ENCODE measurements around the gene EIF4E.
"Not testable (repeated sequence)": the region's sequence is repeated elsewhere in the genome, so short reads cannot be mapped to it uniquely, and the experiment has no call there.

The EIF4E gene

DNA sequence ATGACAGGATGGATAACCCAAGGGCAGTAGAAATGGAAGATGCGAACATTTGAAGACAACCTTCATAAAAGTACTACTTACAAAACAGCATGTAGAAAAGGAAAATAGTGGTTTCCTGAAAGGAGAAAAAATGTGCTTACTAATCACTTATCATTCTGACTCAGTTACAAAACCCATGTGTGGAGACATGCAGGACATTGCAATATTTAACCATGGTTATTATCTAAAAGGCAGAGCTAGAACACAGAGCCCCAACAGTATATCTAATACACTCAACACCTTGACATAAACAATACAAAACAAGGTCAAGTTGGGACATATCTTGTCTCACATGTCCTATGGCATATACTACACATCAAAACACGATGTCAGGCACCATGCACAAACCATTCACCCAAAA lies 55.9 kb downstream of the EIF4E start:
- DNase-seq (ENCODE audit: low spot score), result peak; percentile 14

DNA sequence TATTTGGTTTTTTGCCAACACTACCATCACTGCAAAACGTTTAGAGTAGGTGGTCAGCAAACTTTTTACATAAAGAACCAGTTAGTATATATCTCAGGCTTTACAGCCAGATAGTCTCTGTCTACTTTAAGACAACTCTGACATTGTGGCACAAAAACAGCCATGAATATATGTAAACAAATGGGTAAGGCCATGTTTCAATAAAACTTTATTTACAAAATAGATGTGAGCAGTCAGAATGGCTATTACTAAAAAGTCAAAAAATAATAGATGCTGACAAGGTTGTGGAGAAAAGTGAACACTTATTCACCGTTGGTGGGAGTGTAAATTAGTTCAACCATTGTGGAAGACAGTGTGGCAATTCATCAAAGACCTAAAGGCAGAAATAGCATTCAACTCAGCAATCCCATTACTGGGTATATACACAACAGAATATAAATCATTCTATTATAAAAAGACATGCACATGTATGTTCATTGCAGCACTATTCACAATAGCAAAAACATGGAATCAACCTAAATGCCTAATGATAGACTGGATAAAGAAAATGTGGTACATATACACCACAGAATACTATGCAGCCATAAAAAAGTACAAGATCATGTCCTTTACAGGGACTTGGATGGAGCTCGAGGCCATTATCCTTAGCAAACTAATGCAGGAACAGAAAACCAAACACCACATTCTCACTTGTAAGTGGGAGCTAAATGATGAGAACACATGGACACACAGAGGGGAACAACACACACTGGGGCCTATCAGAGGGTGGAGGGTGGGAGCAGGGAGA lies 56.6 kb downstream of the EIF4E start:
- DNase-seq (ENCODE audit: low spot score), result not testable (repeated sequence)

DNA sequence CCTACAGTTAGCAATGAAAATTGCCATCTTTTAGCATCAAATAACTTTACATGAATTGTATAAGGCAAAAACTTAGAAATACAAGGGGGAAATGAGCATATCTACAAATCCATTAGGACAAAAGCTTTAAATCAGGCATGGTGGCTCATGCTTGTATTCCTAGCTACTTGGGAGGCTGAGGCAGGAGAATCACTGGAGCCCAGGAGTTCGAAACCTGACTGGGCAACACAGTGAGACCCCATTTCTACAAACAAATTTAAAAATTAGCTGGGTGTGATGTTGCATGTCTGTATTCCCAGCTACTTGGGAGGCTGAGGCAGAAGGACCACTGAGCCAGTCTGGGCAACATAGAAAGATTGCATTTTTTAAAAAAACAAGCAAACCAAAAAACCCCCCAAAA lies 61.3 kb downstream of the EIF4E start:
- no peak for DNase-seq (ENCODE audit: low spot score)

DNA sequence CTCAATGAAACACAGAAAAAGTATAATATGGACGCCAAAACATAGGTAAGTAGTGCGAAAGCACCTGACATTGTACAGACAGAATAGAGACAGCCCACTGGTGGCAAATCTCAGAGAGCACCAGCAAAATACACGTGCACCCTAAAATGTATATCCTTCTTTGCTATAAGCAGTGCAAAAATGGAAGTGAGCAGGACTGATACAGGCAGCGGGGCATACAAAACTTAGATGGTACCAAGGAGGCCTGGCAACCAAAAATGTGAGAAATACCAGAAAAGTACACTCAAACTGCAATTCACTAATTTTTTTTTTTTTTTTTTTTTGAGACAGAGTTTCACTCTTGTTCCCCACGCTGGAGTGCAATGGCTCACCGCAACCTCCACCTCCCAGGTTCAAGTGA lies 63.9 kb downstream of the EIF4E start:
- DNase-seq (ENCODE audit: low spot score), result no peak

DNA sequence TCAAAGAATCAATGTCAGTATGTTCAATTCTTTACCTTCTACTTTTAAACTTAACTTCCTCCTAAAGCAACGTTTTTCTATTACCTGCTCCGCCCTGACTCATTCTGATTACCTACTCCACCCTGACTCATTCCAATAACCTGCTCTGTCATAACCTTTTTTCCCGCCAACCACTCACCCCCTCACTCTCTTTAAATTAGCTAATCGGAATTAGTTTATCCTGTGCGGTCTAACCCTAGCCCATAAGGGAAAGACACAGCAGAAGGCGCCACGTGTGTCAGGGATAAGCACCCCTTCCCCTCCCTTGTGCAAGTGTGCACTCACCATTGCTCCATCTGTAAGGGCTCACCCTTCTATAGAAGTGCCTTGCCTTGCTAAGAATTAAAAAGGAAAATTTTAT lies 64.4 kb downstream of the EIF4E start:
- no peak for DNase-seq (ENCODE audit: low spot score)

DNA sequence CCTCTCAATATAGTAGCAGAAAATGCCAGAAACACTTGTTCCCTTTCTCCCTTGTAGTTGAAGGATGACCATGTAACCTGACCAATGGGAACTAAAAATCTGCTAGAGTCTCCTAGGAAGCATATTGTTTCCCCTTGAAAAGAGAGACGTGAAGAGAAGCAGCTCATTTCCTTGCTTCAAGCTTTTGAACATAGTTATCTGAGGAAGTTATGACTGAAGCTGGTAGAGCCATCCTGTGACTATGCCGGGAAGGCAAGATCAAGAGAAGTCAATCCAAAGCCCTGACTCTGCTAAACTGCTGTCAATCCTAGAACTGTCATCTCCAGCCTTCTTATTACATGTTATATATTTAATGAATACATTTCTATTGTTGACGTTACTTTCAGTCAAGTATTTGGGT lies 66.6 kb downstream of the EIF4E start:
- no peak for DNase-seq (ENCODE audit: low spot score)

DNA sequence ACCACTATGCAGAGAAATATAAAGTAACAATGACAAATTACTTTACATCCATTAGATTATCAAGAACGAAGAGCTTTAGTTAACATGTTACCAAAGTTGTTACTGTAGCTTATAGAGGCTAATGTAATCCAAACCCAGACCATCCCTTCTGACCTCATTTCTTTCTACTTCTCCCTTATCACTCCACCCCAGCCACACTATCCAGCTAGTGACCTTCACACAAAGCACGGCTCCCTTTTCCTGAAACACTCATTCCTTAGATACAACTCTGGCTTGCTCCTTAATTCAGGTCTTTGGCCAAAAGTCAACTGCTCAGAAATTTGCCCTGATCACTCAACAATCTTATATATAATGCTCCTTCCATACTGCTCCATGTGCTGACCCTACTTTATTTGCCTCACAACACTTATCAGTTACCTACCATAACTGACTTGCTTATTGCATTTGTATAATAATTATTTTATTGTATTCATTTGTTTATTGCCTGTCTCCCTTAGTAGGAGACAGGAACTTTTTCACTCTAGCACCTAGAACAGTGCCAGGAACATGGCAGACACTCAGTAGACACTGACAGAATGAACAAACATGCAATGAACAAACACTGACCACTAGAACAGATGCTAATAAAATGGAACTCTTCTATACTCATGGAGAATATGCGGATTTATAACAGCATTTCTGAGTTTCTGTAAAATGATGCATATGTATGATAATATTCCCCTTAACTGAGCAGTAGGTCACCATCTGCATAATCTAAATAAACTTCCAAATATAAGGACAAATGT lies 67.6 kb downstream of the EIF4E start:
- no peak for DNase-seq (ENCODE audit: low spot score)

DNA sequence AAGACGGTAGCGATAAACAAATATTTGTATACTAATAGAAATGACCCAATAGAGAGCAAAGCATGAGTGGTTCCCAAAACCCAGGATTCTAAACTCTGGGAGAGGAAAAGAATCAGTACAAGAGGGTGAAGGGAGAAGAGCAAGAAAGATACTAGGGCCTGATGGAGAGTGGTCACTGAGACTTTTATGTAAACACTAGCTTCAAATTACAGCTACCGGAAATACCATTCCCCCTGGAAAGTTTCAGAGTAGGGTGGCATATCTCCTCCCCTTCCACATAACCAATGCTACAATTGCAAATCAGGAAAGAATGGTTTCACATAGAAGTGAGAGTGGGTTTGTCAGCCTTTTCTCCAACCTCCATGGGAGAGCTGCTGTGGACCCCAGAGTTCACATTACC lies 77.1 kb downstream of the EIF4E start:
- no peak for DNase-seq (ENCODE audit: low spot score)

DNA sequence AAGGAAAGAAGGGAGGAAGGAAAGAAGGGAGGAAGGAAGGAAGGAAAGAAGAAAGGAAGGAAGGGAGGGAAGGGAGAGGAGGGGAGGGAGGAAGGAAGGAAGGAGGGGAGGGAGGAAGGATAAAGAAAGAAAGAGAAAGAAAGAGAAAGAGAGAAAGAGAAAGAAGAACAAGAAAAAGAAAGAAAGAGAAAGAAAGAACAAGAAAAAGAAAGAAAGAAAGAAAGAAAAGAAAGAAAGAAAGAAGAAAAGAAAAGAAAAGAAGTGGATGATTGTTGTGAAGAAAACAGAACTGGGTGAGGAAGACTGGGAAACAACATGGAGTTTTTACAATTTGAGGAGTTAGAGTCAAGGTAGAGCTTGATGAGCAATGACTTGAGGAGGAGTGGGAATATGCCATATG lies 78.0 kb downstream of the EIF4E start:
- DNase-seq (ENCODE audit: low spot score), result no peak

DNA sequence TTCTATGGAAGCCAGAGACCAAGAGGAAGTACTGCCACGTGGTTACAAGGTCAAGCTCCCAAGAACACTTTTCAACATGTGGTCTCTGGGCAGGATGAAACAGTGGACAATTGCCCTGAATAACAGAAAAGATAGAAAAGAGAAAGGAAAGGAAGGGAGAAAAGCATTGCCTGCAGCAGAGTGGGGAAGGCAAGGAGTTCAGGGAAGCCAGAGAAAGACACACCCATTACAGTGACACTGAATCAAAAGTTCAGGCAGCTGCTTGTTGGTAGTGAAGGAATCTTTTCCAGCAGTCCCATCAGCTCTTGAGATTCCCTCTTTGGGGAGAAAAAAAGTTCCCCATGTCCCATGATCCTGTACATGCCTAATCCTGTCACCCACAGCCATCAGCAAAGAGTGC lies 80.5 kb downstream of the EIF4E start:
- no peak for DNase-seq (ENCODE audit: low spot score)

DNA sequence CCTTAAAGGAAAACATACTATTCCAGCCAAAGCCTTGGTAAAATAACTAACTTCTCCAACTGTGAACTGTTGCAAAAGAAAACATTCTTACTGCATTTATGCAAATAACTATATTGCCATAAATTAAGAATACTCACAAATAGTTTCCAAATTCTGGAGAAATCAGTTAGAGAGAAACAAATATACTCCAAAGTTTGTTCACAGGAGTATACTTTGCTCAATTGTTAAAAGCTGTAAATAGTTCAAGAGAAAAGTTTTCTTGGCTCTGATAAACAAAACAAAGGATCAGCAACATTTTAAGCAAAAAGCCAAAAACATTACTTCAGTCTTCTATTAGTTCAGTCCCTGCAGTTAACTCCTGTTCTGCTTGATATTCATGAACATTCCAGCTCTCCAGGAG lies 83.0 kb downstream of the EIF4E start:
- no peak for DNase-seq (ENCODE audit: low spot score)

DNA sequence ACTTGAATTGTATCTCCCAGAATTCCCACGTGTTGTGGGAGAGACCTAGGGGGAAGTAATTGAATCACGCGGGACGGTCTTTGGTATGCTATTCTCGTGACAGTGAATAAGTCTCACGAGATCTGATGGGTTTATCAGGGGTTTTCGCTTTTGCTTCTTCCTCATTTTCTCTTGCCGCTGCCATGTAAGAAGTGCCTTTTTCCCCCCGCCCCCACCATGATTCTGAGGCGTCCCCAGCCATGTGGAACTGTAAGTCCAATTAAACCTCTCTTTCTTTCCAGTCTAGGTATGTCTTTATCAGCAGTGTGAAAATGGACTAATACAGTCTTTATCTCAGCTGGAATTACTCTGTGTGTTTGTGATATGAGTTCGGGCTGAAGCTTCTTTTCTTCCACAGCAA lies 86.0 kb downstream of the EIF4E start:
- DNase-seq (ENCODE audit: low spot score), result not testable (repeated sequence)

DNA sequence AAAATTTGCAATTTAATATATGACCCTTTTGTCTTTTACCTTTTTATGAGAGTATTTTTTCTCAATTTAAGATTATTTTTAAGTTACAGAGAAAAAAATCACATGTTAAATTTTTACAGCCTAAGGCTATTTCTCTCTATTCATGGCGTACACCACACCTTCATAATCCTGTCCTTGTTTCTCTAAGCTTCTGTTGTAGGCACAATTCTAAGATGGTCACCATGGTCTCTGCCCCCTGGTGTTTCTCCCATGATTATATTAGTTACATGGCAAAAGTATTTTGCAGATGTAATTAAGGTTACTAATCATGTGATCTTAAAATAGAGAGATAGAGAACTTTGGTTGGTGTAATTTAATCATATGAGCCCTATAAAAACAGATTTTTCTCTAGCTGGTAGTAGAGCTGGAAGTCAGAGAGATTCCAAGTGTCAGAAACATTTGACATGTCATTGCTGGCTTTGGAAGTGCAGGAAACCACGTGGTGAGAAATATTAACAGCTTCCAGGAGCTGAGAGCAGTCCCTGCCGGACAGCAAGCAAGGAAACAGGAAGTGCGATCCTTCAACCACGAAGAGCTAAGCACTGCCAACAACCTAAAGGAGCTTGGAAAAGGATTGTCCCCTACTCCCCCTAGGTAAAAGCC lies 89.8 kb downstream of the EIF4E start:
- DNase-seq (ENCODE audit: low spot score), result peak; percentile 23

DNA sequence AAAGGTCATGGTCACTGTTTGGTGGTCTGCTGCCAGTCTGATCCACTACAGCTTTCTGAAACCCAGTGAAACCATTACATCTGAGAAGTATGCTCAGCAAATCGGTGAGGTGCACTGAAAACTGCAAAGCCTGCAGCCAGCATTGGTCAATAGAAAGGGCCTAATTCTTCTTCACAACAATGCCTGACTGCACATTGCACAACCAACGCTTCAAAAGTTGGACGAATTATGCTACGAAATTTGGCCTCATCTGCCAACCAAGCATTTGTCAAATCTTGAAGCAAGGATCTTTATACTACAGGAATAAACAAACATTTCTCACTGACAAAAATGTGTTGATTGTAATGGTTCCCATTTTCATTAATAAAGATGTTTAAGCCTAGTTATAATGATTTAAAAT lies 90.4 kb downstream of the EIF4E start:
- no peak for DNase-seq (ENCODE audit: low spot score)

DNA sequence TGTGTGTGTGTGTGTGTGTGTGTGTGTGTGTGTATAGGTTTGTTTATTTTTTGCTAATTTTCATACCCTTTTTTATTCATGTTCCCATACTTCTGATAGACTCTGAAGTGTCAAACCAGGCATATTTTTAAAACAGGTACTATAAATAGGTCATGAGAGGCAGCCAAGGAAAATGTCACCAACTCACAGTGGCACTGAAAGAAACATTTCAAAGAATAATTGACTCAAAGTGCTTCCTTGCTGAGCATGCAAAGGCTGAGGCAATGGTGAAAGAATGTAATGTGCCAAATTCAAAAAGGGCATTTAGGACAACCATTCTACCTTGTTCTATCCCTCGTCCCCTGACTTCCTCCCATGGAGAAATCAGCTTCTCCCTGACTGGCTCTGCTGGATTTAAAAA lies 95.5 kb downstream of the EIF4E start:
- DNase-seq (ENCODE audit: low spot score), result no peak

DNA sequence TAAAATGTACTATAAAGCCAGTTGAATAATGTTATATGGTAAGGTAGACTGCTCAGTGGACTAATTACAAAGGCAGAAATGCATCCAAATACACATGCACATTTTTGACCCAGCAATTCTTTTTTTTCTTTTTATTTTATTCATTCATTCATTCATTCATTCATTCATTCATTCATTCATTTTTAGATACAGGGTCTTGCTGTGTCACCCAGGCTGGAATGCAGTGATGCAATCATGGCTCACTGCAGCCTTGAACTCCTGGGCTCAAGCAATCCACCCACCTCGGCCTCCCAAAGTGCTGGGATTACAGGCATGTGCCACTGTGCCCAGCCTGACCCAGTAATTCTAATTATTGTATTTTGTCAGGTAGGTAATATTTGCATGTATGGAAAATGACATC lies 97.9 kb downstream of the EIF4E start:
- not testable (repeated sequence) for DNase-seq (ENCODE audit: low spot score)
